Measurements from ENCODE around the gene ZDHHC15. TPM values are rescaled to one million over a fixed set of nuclear protein-coding genes. Genes with fewer than 3 reads are reported as not detected.
"Not testable (repeated sequence)": the region's sequence is repeated elsewhere in the genome, so short reads cannot be mapped to it uniquely, and the experiment has no call there.

The ZDHHC15 gene
- total RNA-seq, result 0.02 TPM in 1 of 2 replicates, not detected in the other

- intact Hi-C loops (cut with micrococcal nuclease), result no loop called here
Observed at GRCh38 chrX:75522565-75523431, at the start of gene ZDHHC15. TSS of gene ZDHHC15 (minus strand) at chrX:75523037. CDS start at chrX:75523024, 13 bp downstream.

- intact Hi-C loops (cut with micrococcal nuclease), result not testable (repeated sequence)
Observed at GRCh38 chrX:75560544-75560943, 37.7 kb upstream of the ZDHHC15 start.

GRCh38 chrX:75547783-75548182 lies 24.9 kb upstream of the ZDHHC15 start:
- intact Hi-C loops (cut with micrococcal nuclease), result no loop called here

DNA sequence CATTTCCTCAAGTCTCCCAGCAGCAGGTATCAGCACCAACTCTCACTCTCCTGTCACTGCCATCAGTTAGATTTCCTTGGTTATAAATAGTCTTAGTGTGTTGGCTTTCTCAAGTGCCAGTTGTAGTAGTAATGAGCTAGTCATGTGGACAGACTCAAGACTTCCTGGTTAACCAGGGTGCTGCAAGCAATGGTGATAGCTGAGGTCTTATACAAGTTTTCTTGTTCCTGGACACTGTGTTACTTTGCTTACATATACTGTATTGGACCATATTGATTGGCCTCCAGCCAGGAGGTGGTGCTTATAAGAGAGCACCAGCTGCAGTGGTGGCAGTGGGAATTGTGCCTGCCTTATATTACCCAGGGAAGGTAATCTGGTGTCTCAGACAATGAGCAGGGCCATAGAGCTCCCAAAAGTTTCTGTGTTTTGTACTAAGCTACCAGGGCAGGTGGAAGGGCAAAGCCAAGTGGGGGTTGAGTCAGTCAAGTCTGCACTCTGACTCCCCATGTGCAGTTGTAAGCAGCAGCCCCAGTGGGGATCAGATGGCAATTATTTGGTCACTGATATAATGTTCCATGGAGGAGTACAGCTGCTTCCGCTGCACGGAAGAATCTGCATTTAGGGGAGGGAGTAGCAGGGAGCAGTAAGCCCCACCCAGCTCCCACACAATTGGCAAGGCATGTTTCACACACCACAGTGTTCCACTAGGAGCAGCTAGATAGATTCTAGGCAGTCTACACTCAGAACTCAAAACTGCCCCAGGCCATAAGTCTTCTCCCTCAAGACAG lies 24.1 kb upstream of the ZDHHC15 start:
- intact Hi-C loops (cut with micrococcal nuclease), result no loop called here

DNA sequence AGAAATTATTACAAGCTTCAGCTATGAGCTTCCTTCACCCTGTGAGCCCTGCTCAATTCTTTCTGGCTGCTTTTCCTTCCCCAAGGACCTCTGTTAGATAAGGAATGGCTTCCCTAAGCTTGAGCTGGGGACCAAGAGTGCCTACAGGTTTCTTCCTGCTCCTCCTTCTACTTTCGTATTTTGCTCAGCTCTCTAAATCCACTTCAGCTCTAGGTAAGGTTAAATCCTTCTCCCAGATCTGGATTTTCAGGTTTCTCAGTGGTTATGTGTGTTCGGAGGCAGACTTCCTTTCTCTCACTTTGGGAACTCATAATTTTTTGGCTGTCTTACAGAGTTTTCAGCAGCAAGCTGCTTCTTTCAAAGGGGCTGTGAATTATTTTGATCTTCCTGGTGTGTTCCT lies 21.9 kb upstream of the ZDHHC15 start:
- intact Hi-C loops (cut with micrococcal nuclease), result no loop called here

DNA sequence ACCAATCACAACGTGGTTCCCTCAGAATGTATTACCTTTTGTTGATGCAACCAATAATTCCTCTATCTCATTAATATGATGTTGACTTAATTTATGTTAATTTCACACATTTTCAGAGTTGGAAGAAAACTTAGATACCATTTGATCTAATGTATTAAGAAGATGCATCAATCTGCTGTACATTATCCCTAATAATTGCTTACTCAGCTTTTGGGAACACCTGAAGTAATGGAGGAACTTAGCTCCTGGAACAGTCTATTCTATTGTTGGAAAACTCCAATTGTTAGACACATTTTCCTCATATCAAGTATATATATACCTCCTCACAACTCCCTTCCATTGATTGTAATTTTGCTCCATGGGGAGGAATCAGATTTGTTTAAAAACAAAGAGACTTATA lies 38.9 kb downstream of the ZDHHC15 start:
- intact Hi-C loops (cut with micrococcal nuclease), result no loop called here

GRCh38 chrX:75461780-75462179 lies 61.1 kb downstream of the ZDHHC15 start:
- intact Hi-C loops (cut with micrococcal nuclease), result not testable (repeated sequence)

DNA sequence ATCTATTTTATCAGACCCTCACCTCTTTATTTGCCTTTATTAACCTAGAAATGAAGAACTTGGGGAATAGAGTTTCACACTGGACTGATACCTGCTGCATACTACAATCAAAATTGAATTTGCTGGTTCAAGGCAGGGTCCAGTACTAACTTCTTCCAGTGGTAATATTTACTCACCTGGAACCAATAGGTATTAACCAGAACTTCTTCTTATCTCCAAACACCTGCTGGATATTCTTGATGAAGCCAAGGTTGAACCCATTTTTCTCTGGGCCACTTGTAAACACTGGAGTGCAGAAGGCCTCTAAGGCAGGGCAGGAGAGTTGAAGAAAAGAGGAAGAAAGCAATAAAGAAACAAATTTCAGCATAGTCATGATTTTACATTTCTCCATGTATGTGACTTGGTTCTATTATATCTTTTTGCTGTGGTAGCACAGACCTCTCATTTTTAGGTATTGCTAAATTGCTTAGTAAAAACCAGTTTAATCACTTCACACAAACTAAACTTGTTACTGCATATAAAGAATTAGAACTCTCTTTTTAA lies 101.1 kb downstream of the ZDHHC15 start:
- intact Hi-C loops (cut with micrococcal nuclease), result no loop called here

DNA sequence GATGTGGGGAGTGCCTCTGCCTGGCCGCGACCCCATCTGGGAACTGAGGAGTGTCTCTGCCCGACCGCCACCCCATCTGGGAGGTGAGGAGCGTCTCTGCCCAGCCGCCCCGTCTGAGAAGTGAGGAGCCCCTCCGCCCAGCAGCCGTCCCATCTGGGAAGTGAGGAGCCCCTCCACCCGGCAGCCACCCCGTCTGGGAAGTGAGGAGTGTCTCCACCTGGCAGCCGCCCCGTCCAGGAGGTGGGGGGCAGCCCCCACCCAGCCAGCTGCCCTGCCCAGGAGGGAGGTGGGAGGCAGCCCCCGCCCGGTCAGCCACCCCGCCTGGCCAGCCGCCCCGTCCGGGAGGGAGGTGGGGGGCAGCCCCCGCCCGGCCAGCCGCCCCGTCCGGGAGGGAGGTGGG lies 115.7 kb downstream of the ZDHHC15 start:
- intact Hi-C loops (cut with micrococcal nuclease), result not testable (repeated sequence)

DNA sequence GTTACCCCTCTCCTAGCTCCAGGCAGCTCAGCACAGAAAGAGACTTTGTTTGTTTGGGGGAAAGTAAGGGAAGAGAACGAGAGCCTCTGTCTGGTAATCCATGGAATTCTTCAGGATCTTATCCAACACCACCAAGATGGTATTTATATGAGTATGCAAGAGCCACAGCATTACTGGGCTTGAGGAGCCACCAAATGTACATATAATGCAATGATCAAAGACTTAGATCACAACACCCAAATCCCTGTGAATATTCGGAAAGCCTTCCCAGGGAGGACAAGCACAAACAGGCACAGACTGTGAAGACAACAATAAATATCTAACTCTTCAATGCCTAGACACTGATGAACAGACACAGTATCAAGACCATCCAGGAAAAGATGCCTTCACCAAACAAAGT lies 132.4 kb downstream of the ZDHHC15 start:
- intact Hi-C loops (cut with micrococcal nuclease), result no loop called here

- intact Hi-C loops (cut with micrococcal nuclease), result no loop called here
Observed at GRCh38 chrX:75369721-75370120, 153.1 kb downstream of the ZDHHC15 start.

GRCh38 chrX:75366861-75367260 lies 156.0 kb downstream of the ZDHHC15 start:
- intact Hi-C loops (cut with micrococcal nuclease), result no loop called here

GRCh38 chrX:75365243-75365975 lies 157.4 kb downstream of the ZDHHC15 start:
- intact Hi-C loops (cut with micrococcal nuclease), result no loop called here

DNA sequence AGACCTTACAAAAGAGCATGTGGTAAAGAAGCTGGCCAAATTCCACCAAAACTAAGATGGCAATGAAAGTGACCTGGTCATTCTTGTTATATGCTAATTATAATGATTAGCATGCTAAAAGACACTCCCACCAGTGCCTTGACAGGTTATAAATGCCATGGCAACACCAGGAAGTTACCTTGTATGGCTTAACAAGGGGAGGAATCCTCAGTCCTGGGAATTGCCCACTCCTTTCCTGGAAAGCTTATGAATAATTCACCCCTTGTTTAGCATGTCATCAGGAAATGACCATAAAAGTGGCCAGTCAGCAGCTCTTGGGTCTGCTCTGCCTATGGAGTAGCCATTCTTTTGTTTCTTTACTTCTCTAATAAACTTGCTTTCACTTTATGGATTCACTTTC lies 161.0 kb downstream of the ZDHHC15 start:
- intact Hi-C loops (cut with micrococcal nuclease), result no loop called here

- intact Hi-C loops (cut with micrococcal nuclease), result not testable (repeated sequence)
Observed at GRCh38 chrX:75348601-75349000, 174.2 kb downstream of the ZDHHC15 start.

DNA sequence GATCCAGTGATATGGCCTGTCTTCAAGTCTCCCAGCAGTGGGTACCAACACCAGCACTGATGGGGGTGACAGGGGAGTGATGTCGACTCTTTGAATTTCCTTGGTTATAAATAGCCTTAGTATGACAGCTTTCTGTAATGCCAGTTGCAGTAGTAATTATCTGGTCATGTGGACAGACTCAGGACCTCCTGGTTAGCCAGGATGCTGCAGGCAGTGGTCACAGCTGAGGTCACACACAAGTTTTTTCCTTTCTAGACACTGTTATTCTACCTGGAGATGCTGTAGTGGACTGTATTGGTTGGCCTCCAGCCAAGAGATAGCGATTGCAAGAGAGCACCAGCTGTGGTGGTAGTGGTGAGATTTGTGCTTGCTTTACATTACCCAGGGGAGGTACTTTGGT lies 185.3 kb downstream of the ZDHHC15 start:
- intact Hi-C loops (cut with micrococcal nuclease), result no loop called here

GRCh38 chrX:75335127-75335458 lies 187.7 kb downstream of the ZDHHC15 start:
- intact Hi-C loops (cut with micrococcal nuclease), result no loop called here

- intact Hi-C loops (cut with micrococcal nuclease), result not testable (repeated sequence)
Observed at GRCh38 chrX:75334407-75335126, 188.3 kb downstream of the ZDHHC15 start.

- intact Hi-C loops (cut with micrococcal nuclease), result no loop called here
Observed at GRCh38 chrX:75327607-75328006, 195.2 kb downstream of the ZDHHC15 start.

Measured in T-helper 2 cell treated with Interferon-gamma antibody and Interleukin-4, amounts not matched to agents 100 ng/mL and 5 ng/mL, for 36 hours (primary cell).